Gastroesophageal sphincter (tissue), 4 donors: ENCODE measurements around the gene RTL9. TPM values are rescaled to one million over a fixed set of nuclear protein-coding genes. Genes with fewer than 3 reads are reported as not detected.
"Not testable (repeated sequence)": the region's sequence is repeated elsewhere in the genome, so short reads cannot be mapped to it uniquely, and the experiment has no call there.

Experiments used
- ATAC-seq: fragments of 150-250 bp; one replicate; pipeline ENCODE4 v1.9.1; 2016; ENCODE audit warnings: mild to moderate bottlenecking, moderate library complexity
- H3K27ac ChIP-seq, 4 donors: fragments of 200-600 bp; sonication (generic) in 3 of 4; 1 replicate in 3 of 4; 2 replicates in 1 of 4; pipeline ENCODE4 v1.5.1; 2016 to 2019
- H3K27me3 ChIP-seq: fragments of 200-600 bp; sonication (generic); one replicate; pipeline ENCODE4 v1.5.1; 2019
- H3K36me3 ChIP-seq, 2 donors: fragments of 200-600 bp; sonication (generic); one replicate each; pipeline ENCODE4 v1.5.1; 2019; ENCODE audit warnings: control low read depth in 1 of 2
- H3K4me1 ChIP-seq, 3 donors: fragments of 200-600 bp; sonication (generic); 1 replicate in 2 of 3; 2 replicates in 1 of 3; pipeline ENCODE4 v1.5.1; 2016 to 2019; ENCODE audit warnings: control low read depth in 2 of 3
- H3K4me3 ChIP-seq, 2 donors: fragments of 200-600 bp; sonication (generic); one replicate each; pipeline ENCODE4 v1.5.1; 2019; ENCODE audit warnings: mild to moderate bottlenecking in 1 of 2, moderate library complexity in 1 of 2
- H3K9me3 ChIP-seq, 3 donors: fragments of 200-600 bp; sonication (generic); one replicate each; pipeline ENCODE4 v1.5.1; 2017 to 2019; ENCODE audit warnings: control low read depth in 2 of 3
- EP300 ChIP-seq: sonication (generic); formaldehyde crosslinking; IDR thresholded peaks from one replicate; pipeline ENCODE4 v1.6.1; 2017; ENCODE audit warnings: antibody characterized with exemption, mild to moderate bottlenecking
- POLR2A ChIP-seq, 2 donors: fragments of 450-650 bp; IDR thresholded peaks; one replicate each; pipeline ENCODE4 v1.6.1; 2017; ENCODE audit warnings: antibody characterized with exemption in 2 of 2, mild to moderate bottlenecking in 2 of 2, moderate library complexity in 1 of 2
- POLR2AphosphoS5 ChIP-seq: sonication (generic); formaldehyde crosslinking; IDR thresholded peaks from one replicate; pipeline ENCODE4 v1.6.1; 2017; ENCODE audit warnings: antibody characterized with exemption
- WGBS, 2 donors: methylation state at CpG; one replicate each; pipeline ENCODE4 v1.1.5; 2018; ENCODE audit warnings: low coverage in 1 of 2; 5-methylcytosine and 5-hydroxymethylcytosine counted together
- total RNA-seq, 4 donors: library from RNA; depleted of rRNA; stranded (reverse); fragments of >200 nt; gene quantifications; one replicate each; pipeline ENCODE4 v1.1.0, GENCODE V29; 2016
- TF ChIP-seq, protein P1 (sequence below), 4 experiments: fragments of 200-600 bp in 2 of 4; fragments of 450-650 bp in 2 of 4; sonication (generic) in 1 of 4; IDR thresholded peaks; one replicate each; pipeline ENCODE4 v1.5.1; 2017 to 2019; ENCODE audit warnings: antibody characterized with exemption in 4 of 4, mild to moderate bottlenecking in 2 of 4, moderate library complexity in 2 of 4

Gene RTL9
- total RNA-seq, 4 donors from 2014 or later: under 0.01 to 0.07 TPM; not detected in 2

DNA sequence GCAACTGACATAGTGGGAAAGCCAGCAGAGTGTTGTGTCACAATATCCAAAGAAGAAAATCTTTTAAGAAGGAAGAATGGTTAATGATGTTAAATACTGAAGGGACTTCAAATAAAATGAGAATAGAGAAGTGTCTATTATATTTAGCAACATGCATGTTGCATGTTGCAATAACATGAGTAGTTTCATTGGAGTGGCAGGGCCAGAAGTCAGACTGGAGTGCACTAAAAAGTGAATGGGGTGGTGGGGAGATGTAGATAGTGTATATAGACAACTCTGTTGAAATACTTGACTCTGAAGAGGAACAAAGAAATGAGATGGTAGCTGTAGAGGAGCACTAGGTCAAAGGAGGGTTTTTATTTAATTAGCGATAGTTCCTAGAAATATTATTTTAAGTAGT lies 31.3 kb upstream of the RTL9 start:
- H3K4me1 ChIP-seq: no peaks in the 10 kb centered on the region
- H3K36me3 ChIP-seq: no peaks in the 10 kb centered on the region
- no peak overlapping the region for H3K4me3 ChIP-seq
- WGBS, 2 donors: 60 to 83% methylated on average over 1 of the region's 1 CpG
- no peaks in the 10 kb centered on the region for H3K9me3 ChIP-seq
- no peak overlapping the region for H3K27ac ChIP-seq
- TF ChIP-seq, protein P1, sequence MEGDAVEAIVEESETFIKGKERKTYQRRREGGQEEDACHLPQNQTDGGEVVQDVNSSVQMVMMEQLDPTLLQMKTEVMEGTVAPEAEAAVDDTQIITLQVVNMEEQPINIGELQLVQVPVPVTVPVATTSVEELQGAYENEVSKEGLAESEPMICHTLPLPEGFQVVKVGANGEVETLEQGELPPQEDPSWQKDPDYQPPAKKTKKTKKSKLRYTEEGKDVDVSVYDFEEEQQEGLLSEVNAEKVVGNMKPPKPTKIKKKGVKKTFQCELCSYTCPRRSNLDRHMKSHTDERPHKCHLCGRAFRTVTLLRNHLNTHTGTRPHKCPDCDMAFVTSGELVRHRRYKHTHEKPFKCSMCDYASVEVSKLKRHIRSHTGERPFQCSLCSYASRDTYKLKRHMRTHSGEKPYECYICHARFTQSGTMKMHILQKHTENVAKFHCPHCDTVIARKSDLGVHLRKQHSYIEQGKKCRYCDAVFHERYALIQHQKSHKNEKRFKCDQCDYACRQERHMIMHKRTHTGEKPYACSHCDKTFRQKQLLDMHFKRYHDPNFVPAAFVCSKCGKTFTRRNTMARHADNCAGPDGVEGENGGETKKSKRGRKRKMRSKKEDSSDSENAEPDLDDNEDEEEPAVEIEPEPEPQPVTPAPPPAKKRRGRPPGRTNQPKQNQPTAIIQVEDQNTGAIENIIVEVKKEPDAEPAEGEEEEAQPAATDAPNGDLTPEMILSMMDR (IDR thresholded peaks at IDR 0.05): no peak
- TF ChIP-seq POLR2A (IDR thresholded peaks at IDR 0.05) (no peak), POLR2AphosphoS5 (no peak), EP300 (no peak)
- ATAC-seq: no peak
- H3K27me3 ChIP-seq: no peaks in the 10 kb centered on the region

DNA sequence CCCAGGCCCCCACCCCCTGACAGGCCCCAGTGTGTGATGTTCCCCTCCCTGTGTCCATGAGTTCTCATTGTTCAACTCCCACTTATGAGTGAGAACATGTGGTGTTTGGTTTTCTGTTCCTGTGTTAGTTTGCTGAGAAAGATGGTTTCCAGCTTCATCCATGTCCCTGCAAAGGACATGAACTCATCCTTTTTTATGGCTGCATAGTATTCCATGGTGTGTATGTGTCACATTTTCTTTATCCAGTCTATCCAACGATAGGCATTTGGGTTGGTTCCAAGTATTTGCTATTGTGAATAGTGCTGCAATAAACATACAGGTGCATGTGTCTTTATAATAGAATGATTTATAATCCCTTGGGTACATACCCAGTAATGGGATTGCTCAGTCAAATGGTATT lies 30.0 kb upstream of the RTL9 start:
- not testable (repeated sequence) for H3K27me3 ChIP-seq, ATAC-seq

DNA sequence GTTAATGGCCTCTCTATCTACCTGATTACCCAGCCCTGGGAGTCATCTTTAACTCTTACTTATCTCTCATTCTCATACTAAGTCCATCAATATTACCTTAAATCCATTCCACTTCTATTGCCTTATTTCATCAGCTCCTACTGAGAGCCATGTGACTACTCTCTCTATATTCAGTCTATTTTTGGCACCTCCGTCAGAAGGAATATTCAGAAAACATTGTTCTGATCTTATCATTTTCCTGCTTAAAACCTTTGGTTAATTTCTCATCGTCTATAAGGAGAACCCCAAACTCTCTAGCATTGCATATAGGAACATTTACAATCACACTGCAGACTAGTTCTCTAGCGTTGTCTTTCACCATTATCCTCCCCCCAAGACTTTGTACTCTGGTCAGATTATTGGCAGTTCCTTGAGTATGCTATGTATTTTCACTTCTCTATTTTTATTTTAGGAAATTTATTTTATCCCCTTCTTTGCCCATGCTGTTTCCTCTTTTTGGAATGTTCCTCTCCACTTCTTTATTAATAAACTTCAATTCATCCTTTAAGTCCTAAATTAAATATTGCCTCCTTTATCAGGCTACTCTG lies 27.1 kb upstream of the RTL9 start:
- Histone ChIP-seq H3K4me1 (no peaks in the 10 kb centered on the region), H3K27ac (no peak overlapping the region), H3K27me3 (no peaks in the 10 kb centered on the region), H3K9me3 (no peaks in the 10 kb centered on the region), H3K36me3 (no peaks in the 10 kb centered on the region), H3K4me3 (no peak overlapping the region)
- TF ChIP-seq EP300 (no peak), POLR2A (IDR thresholded peaks at IDR 0.05) (no peak), POLR2AphosphoS5 (no peak)
- TF ChIP-seq, protein P1 (IDR thresholded peaks at IDR 0.05): no peak
- WGBS, 2 donors: 52 to 80% methylated on average over 3 of the region's 3 CpGs
- ATAC-seq: no peak

More for the DNA sequence above, 30.0 kb upstream of the RTL9 start:
- not testable (repeated sequence) for H3K4me1 ChIP-seq, H3K4me3 ChIP-seq, H3K9me3 ChIP-seq, H3K27ac ChIP-seq, H3K36me3 ChIP-seq
- WGBS, 2 donors: 67% methylated on average over 1 of the region's 1 CpG; no CpG with 5 or more reads in 1 of the 2 donors

DNA sequence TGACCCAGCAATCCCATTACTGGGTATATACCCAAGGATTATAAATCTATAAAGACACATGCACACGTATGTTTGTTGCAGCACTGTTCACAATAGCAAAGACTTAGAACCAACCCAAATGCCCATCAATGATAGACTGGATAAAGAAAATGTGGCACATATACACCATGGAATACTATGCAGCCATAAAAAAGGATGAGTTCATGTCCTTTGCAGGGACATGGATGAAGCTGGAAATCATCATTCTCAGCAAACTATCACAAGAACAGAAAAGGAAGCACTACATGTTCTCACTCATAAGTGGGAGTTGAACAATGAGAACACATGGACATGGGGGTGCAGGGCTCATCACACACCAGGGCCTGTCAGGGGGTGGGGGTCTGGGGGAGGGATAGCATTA lies 25.2 kb upstream of the RTL9 start:
- not testable (repeated sequence) for H3K9me3 ChIP-seq, H3K27me3 ChIP-seq, H3K4me1 ChIP-seq, ATAC-seq, H3K4me3 ChIP-seq, H3K27ac ChIP-seq, H3K36me3 ChIP-seq
- WGBS, 2 donors: no CpG with 5 or more reads among the region's 1 CpG

DNA sequence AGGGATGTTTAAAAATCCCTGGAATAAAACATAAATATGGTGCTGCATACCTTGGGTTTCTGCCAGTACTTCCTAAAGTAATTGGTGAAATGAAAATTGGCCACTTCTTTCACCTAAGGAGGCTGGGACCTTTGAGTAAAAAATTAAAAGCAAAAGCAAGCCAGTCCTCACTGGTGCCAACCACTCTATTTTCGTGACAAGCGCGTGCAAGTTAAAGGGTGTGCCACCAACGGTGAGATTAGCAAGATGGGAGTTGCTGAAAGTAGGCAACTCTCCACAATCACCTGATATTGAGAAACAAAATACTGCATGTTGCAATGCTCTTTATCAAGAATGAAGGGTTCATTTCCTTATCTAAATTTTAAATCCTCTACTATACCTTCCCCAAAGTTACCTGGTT lies 19.7 kb upstream of the RTL9 start:
- Histone ChIP-seq H3K9me3 (no peaks in the 10 kb centered on the region), H3K27ac (no peak overlapping the region), H3K4me1 (no peaks in the 10 kb centered on the region), H3K36me3 (no peaks in the 10 kb centered on the region), H3K4me3 (no peak overlapping the region), H3K27me3 (no peaks in the 10 kb centered on the region)
- no peak for ATAC-seq
- TF ChIP-seq POLR2A (IDR thresholded peaks at IDR 0.05): no peak
- TF ChIP-seq, protein P1 (IDR thresholded peaks at IDR 0.05): no peak
- TF ChIP-seq EP300: no peak
- no peak for TF ChIP-seq POLR2AphosphoS5
- 63 to 84% methylated on average over 3 to 4 of the region's 4 CpGs for WGBS, 2 donors

DNA sequence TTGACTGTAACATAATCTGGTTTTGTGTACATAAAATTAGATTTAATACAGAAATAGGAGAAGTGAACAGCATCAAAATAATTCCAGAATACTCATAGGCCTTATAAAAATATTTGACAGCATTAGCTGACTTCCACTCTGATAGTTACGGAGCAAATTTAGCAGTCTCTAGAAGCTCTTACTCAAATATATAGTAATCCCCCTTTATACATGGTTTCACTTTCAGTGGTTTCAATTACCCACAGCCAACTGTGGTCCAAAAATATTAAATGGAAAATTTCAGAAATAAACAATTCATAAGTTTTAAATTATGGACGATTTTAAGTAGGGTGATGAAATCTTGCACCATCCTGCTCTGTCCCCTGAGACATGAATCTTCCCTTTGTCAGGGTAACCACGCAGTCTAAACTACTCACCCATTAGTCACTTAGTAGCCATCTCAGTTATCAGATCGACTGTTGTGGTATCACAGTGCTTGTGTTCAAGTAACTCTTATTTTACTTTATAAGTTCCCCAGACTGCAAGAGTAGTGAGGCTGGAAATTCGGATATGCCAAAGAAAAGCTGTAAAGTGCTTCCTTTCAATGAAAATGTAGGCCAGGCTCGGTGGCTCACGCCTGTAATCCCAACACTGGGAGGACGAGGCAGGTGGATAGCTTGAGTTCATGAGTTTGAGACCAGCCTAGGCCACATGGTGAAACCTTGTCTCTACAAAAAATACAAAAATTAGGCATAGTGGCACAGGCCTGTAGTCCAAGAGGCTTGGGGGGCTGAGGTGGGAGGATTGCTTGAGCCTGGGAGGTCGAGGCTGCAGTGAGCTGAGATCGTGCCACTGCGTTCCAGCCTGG lies 17.2 kb upstream of the RTL9 start:
- H3K27me3 ChIP-seq: no peaks in the 10 kb centered on the region
- H3K9me3 ChIP-seq: no peaks in the 10 kb centered on the region
- 65 to 70% methylated on average over 7 to 8 of the region's 11 CpGs for WGBS, 2 donors
- H3K27ac ChIP-seq: no peak overlapping the region
- H3K4me3 ChIP-seq: no peak overlapping the region
- H3K4me1 ChIP-seq: no peaks in the 10 kb centered on the region
- ATAC-seq: no peak
- TF ChIP-seq POLR2AphosphoS5 (no peak), EP300 (no peak), POLR2A (IDR thresholded peaks at IDR 0.05) (no peak)
- TF ChIP-seq, protein P1 (IDR thresholded peaks at IDR 0.05): no peak
- H3K36me3 ChIP-seq: no peaks in the 10 kb centered on the region
